ENCODE results near the gene YARS2. TPM values are rescaled to one million over a fixed set of nuclear protein-coding genes. Genes with fewer than 3 reads are reported as not detected.

Gene YARS2
- total RNA-seq, 1 donor from 2014 or later, result 26.5 TPM

GRCh38 chr12:32780071-32780470, 24.4 kb upstream of the YARS2 start:
- TF ChIP-seq CTCF (IDR thresholded peaks at IDR 0.05; ENCODE audit: insufficient read depth, low read depth, low read length), result no peak
- no peak for TF ChIP-seq EZH2 (IDR thresholded peaks at IDR 0.05; ENCODE audit: insufficient read depth, low read length)
- Mint-ChIP-seq H3K4me3 (ENCODE audit: unreplicated experiment) (no peak overlapping the region), H3K27me3 (ENCODE audit: low read depth, unreplicated experiment) (no peaks in the 10 kb centered on the region), H3K27ac (ENCODE audit: unreplicated experiment) (no peak overlapping the region), H3K4me1 (ENCODE audit: low read depth, unreplicated experiment) (peaks cover 8% of the 10 kb centered on the region), H3K36me3 (ENCODE audit: low read depth, unreplicated experiment) (no peaks in the 10 kb centered on the region), H3K9me3 (ENCODE audit: unreplicated experiment) (no peaks in the 10 kb centered on the region)
- Histone ChIP-seq H4K20me1 (ENCODE audit: insufficient read depth, low read length) (no peaks in the 10 kb centered on the region), H3K27me3 (ENCODE audit: insufficient read depth, low read length) (no peaks in the 10 kb centered on the region), H3K9me3 (ENCODE audit: insufficient read depth, low read depth, low read length) (no peaks in the 10 kb centered on the region), H3K4me2 (ENCODE audit: low read length) (peak overlapping the region; percentile 13), H3K36me3 (ENCODE audit: insufficient read depth, low read length) (no peaks in the 10 kb centered on the region), H3K4me3 (ENCODE audit: insufficient read depth, low read depth, low read length) (no peak overlapping the region), H2AFZ (ENCODE audit: low read depth, low read length) (no peak overlapping the region), H3K4me1 (ENCODE audit: insufficient read depth, low read length) (no peaks in the 10 kb centered on the region), H3K79me2 (ENCODE audit: insufficient read depth, low read length) (no peaks in the 10 kb centered on the region), H3K27ac (ENCODE audit: low read depth, low read length) (no peak overlapping the region), H3K9ac (ENCODE audit: low read length) (no peak overlapping the region)
- FAIRE-seq (no peak), DNase-seq (ENCODE audit: low read depth) (peak; percentile 42)

GRCh38 chr12:32777691-32778175, 22.0 kb upstream of the YARS2 start:
- no peaks in the 10 kb centered on the region for H3K36me3 ChIP-seq (ENCODE audit: insufficient read depth, low read length)
- H3K4me2 ChIP-seq (ENCODE audit: low read length), result no peak overlapping the region
- no peak overlapping the region for H3K27ac ChIP-seq (ENCODE audit: low read depth, low read length)
- DNase-seq (ENCODE audit: low read depth) (no peak), FAIRE-seq (no peak)
- H3K9me3 ChIP-seq (ENCODE audit: insufficient read depth, low read depth, low read length), result no peaks in the 10 kb centered on the region
- no peak for TF ChIP-seq EZH2 (IDR thresholded peaks at IDR 0.05; ENCODE audit: insufficient read depth, low read length)
- no peak for TF ChIP-seq CTCF (IDR thresholded peaks at IDR 0.05; ENCODE audit: insufficient read depth, low read depth, low read length)
- H4K20me1 ChIP-seq (ENCODE audit: insufficient read depth, low read length), result no peaks in the 10 kb centered on the region
- Mint-ChIP-seq H3K9me3 (ENCODE audit: unreplicated experiment) (no peaks in the 10 kb centered on the region), H3K36me3 (ENCODE audit: low read depth, unreplicated experiment) (no peaks in the 10 kb centered on the region), H3K4me1 (ENCODE audit: low read depth, unreplicated experiment) (peaks cover 8% of the 10 kb centered on the region), H3K4me3 (ENCODE audit: unreplicated experiment) (no peak overlapping the region), H3K27me3 (ENCODE audit: low read depth, unreplicated experiment) (no peaks in the 10 kb centered on the region), H3K27ac (ENCODE audit: unreplicated experiment) (no peak overlapping the region)
- H3K4me3 ChIP-seq (ENCODE audit: insufficient read depth, low read depth, low read length), result no peak overlapping the region
- H3K4me1 ChIP-seq (ENCODE audit: insufficient read depth, low read length), result no peaks in the 10 kb centered on the region
- no peak overlapping the region for H3K9ac ChIP-seq (ENCODE audit: low read length)
- no peak overlapping the region for H2AFZ ChIP-seq (ENCODE audit: low read depth, low read length)
- H3K27me3 ChIP-seq (ENCODE audit: insufficient read depth, low read length), result no peaks in the 10 kb centered on the region
- H3K79me2 ChIP-seq (ENCODE audit: insufficient read depth, low read length), result no peaks in the 10 kb centered on the region

- H3K9ac ChIP-seq (ENCODE audit: low read length), result no peak overlapping the region
- Mint-ChIP-seq H3K27ac (ENCODE audit: unreplicated experiment) (no peak overlapping the region), H3K36me3 (ENCODE audit: low read depth, unreplicated experiment) (no peaks in the 10 kb centered on the region), H3K9me3 (ENCODE audit: unreplicated experiment) (no peaks in the 10 kb centered on the region), H3K4me3 (ENCODE audit: unreplicated experiment) (no peak overlapping the region), H3K27me3 (ENCODE audit: low read depth, unreplicated experiment) (no peaks in the 10 kb centered on the region), H3K4me1 (ENCODE audit: low read depth, unreplicated experiment) (peaks cover 8% of the 10 kb centered on the region)
- H3K4me1 ChIP-seq (ENCODE audit: insufficient read depth, low read length), result no peaks in the 10 kb centered on the region
- FAIRE-seq (no peak), DNase-seq (ENCODE audit: low read depth) (no peak)
- H3K9me3 ChIP-seq (ENCODE audit: insufficient read depth, low read depth, low read length), result no peaks in the 10 kb centered on the region
- no peak overlapping the region for H3K4me2 ChIP-seq (ENCODE audit: low read length)
- TF ChIP-seq EZH2 (IDR thresholded peaks at IDR 0.05; ENCODE audit: insufficient read depth, low read length), result no peak
- no peak for TF ChIP-seq CTCF (IDR thresholded peaks at IDR 0.05; ENCODE audit: insufficient read depth, low read depth, low read length)
- H3K79me2 ChIP-seq (ENCODE audit: insufficient read depth, low read length), result no peaks in the 10 kb centered on the region
- no peaks in the 10 kb centered on the region for H3K27me3 ChIP-seq (ENCODE audit: insufficient read depth, low read length)
- H2AFZ ChIP-seq (ENCODE audit: low read depth, low read length), result no peak overlapping the region
- no peaks in the 10 kb centered on the region for H4K20me1 ChIP-seq (ENCODE audit: insufficient read depth, low read length)
- H3K36me3 ChIP-seq (ENCODE audit: insufficient read depth, low read length), result no peaks in the 10 kb centered on the region
- no peak overlapping the region for H3K27ac ChIP-seq (ENCODE audit: low read depth, low read length)
- no peak overlapping the region for H3K4me3 ChIP-seq (ENCODE audit: insufficient read depth, low read depth, low read length)
These were observed 21.5 kb upstream of the YARS2 start for GRCh38 chr12:32777159-32777558.
